Measurements from ENCODE around the gene CUX1.
A peak's percentile ranks its signal among the peaks of the same experiment; 100 is the strongest.
"Not testable (repeated sequence)": the region's sequence is repeated elsewhere in the genome, so short reads cannot be mapped to it uniquely, and the experiment has no call there.

CUX1 gene

DNA sequence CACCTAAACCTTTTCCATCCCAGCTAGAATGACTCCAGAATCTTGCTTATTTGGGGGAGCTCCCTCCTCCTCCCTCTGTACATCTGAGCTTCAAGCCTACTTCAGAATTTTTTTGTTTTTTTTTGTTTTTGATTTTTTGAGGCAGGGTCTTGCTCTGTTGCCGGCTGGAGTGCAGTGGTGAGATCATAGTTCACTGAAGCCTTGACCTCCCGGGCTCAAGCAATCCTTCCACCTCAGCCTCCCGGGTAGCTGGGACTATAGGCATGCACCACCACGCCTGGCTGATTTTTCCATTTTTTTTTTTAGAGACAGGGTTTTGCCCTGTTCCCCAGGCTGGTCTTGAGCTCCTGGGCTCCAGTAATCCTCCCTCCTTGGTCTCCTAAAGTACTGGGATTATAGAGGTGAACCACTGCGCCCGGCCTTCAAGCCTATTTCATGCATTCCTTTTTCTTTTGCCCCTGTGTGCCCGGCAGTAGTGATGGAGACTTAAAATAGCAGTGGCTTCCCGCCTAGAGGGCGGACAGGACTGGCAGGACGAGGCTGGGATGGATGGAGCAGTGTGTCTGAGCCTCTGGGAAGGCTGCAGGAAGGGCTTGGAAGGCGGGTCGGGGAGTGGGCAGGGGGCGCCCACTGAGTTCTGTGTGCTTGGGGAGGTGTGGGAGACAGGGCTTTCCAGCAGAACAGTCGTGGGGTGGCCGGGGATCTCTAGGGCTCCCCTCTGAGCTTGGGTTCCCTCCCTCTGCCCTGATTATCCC is 8.8 kb downstream of the CUX1 start:
- no peak for DNase-seq (ENCODE audit: low spot score)

DNA sequence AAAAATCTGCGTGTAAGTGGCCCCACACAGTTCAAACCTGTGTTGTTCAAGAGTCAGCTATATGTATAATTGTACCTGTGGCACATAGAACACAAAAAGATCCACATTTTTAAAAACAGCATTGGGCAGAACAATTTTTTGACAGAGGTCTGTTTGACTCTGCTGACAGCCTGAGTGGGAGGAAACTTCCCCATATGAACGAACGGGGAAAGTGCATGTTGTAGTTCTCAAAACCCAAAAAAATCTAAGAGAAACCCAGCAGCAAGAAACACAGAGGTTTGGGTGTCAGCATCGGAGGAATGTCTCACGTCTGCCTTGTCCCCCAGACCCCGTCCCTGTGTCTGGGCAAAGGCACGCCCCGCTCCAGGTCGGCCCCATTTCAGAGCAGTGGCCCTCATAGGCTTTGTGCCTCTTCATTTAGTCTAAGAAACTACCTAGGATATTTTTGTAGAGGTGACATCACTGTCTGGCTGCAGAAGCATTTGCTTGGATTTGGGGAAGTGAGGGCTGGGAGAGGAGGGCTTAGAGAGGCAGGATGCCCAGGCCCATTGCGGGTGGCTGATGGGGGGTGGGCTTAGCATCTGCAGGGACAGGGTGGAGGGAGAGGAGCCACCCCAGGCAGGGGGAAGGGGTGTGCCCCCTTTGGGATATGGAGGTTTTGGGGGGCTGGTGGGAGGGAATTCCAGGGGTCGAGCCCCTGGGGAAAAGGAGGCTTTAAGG is 11.0 kb downstream of the CUX1 start:
- DNase-seq (ENCODE audit: low spot score): no peak

GRCh38 chr7:101829374-101829773 is 11.9 kb downstream of the CUX1 start:
- no peak for DNase-seq (ENCODE audit: low spot score)

GRCh38 chr7:101829821-101830220 is 12.4 kb downstream of the CUX1 start:
- DNase-seq (ENCODE audit: low spot score): no peak

DNA sequence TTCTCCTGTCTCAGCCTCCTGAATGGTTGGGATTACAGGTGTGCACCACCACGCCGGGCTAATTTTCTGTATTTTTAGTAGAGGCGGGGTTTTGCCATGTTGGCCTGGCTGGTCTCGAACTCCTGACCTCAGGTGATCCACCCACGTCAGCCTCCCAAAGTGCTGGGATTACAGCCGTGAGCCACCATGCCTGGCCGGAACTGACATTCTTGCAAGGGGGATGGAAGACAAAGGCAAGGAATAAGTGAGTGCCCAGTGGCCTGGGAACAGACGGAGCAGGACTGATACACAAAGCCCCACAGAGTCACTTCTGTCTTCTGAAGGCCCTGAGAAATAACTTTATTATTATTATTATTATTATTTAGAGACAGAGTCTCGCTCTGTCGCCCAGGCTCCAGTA is 14.0 kb downstream of the CUX1 start:
- not testable (repeated sequence) for DNase-seq (ENCODE audit: low spot score)

- no peak for DNase-seq (ENCODE audit: low spot score)
Measured at GRCh38 chr7:101832205-101832631, 14.8 kb downstream of the CUX1 start.

- no peak for DNase-seq (ENCODE audit: low spot score)
Measured at GRCh38 chr7:101832685-101833375, 15.4 kb downstream of the CUX1 start.

- no peak for DNase-seq (ENCODE audit: low spot score)
Measured at GRCh38 chr7:101833799-101834198, 16.4 kb downstream of the CUX1 start.

DNA sequence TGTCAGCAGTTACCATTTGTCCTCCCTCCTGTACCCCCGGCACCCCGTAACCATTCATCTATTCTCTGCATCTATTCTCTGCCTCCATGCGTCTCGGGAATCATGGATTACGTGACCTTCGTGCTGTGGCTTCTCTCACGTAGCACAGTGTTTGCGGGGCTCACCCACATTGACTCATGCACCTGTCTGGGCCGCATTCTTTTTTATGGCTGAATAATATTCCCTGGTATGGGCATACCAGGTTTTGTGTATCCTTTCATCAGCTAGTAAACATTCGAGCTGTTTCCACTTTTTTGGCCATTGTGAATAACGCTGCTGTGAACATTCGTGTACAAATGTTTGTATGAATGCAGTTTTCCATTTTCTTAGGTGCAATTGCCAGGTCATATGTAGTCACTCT is 17.7 kb downstream of the CUX1 start:
- DNase-seq (ENCODE audit: low spot score): no peak

GRCh38 chr7:101837433-101837832 is 20.0 kb downstream of the CUX1 start:
- not testable (repeated sequence) for DNase-seq (ENCODE audit: low spot score)

DNA sequence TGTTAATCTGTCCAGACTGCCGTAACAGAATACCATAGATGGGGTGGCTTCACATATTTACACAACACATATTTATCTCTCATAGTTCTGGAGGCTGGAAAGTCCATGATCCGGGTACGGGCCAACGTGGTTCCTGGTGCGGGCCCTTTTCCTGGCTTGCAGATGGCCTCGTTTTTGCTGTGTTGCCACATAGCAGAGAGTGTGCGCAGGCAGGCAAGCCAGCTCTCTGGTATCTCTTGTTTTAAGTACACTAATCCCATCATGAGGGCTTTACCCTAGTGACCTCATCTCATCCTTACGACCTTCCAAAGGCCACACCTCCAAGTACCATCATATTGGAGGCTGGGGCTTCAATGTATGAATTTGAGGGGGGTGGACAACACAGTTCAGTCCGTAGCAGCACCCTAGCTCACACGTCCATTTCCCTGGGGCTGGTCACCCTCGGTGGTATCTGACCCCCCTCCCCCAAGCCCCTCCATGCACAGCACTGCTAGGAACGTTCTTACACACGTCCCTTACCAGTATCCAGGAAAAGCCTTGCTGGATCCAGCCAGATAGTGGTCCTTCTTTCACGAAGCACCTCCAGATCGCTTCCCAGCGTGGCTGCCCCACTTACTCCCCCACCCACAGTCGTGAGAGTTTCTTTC is 21.5 kb downstream of the CUX1 start:
- DNase-seq (ENCODE audit: low spot score): no peak

- no peak for DNase-seq (ENCODE audit: low spot score)
Measured at GRCh38 chr7:101841328-101841727, 23.9 kb downstream of the CUX1 start.

GRCh38 chr7:101843293-101844271 is 26.2 kb downstream of the CUX1 start:
- no peak for DNase-seq (ENCODE audit: low spot score)

GRCh38 chr7:101845974-101846373 is 28.5 kb downstream of the CUX1 start:
- DNase-seq (ENCODE audit: low spot score): no peak

- no peak for DNase-seq (ENCODE audit: low spot score)
Measured at GRCh38 chr7:101846800-101847538, 29.5 kb downstream of the CUX1 start.

DNA sequence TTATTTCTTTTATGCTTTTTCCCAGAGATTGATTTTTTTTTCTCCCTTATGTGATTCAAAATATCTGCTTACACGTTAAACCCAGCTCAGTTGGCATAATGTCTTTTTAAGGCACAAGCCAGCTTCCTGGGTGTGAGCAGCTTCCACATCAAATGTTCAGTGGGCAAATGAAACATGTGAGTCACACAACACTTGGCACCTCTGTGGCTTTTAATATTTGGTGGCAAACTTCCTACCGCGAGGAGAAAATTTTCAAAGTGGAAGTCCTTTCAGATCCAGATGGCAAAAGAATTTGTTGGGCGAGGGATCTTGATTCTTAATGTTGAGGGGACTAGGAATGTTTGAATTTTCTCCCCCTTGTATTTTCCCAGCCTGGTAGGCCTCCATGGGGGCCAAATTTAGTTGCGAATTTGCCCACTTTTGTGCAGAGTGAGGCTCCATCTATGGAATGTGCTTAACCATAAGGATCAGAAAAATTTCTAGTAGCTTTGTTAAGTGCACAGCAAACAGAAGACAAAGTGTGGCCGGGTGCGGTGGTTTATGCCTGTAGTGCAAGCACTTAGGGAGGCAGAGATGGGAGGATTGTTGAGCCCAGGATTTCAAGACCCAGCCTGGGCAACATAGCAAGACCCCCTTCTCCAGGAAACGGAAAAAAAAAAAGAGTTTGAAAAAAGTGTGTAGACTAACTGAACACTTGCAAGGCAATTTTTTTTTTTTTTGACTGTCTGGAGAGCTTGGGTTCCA is 31.0 kb downstream of the CUX1 start:
- DNase-seq (ENCODE audit: low spot score): peak; percentile 20

DNA sequence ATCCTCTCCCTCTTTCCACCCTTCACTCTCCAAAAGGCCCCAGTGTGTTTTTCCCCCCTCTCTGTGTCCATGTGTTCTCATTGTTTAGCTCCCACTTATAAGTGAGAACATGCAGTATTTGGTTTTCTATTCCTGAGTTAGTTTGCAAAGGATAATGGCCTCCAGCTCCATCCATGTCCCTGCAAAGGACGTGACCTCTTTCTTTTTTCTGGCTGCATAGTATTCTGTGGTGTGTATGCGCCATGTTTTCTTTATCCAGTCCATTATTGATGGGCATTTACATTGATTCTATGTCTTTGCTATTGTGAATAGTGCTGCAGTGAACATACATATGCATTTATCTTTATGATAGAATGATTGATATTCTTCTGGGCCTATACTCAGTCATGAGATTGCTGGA is 31.9 kb downstream of the CUX1 start:
- not testable (repeated sequence) for DNase-seq (ENCODE audit: low spot score)

GRCh38 chr7:101852364-101852763 is 34.9 kb downstream of the CUX1 start:
- not testable (repeated sequence) for DNase-seq (ENCODE audit: low spot score)

GRCh38 chr7:101853684-101854083 is 36.3 kb downstream of the CUX1 start:
- no peak for DNase-seq (ENCODE audit: low spot score)
